Measurements from ENCODE around the gene USP36. TPM values are rescaled to one million over a fixed set of nuclear protein-coding genes. Genes with fewer than 3 reads are reported as not detected.
"Not testable (repeated sequence)": the region's sequence is repeated elsewhere in the genome, so short reads cannot be mapped to it uniquely, and the experiment has no call there.

Gene USP36
- total RNA-seq, 1 experiment from 2014 or later: 37.5 TPM

- ATAC-seq (no peak), DNase-seq (peak; percentile 28)
- Histone ChIP-seq H3F3A (ENCODE audit: low read length, unreplicated experiment) (no peaks in the 10 kb centered on the region), H3K79me2 (ENCODE audit: low read length) (0 out of 2 replicates have a peak, but pooled peaks cover 10% of the 10 kb centered on the region), H3K4me2 (ENCODE audit: low read length) (no peak overlapping the region), H4K20me1 (ENCODE audit: low read length) (no peaks in the 10 kb centered on the region), H3K4me3 (ENCODE audit: low read length) (no peak overlapping the region), H2AFZ (ENCODE audit: low read length) (no peak overlapping the region), H3K36me3 (ENCODE audit: low read depth, low read length) (no peaks in the 10 kb centered on the region), H3K9me3 (ENCODE audit: low read length) (no peaks in the 10 kb centered on the region), H3K27ac (ENCODE audit: low read length) (no peak overlapping the region), H3K9me2 (replicated peaks; ENCODE audit: low read length) (no peaks in the 10 kb centered on the region), H3K9ac (ENCODE audit: low read length) (no peak overlapping the region), H3K27me3 (ENCODE audit: low read length) (no peaks in the 10 kb centered on the region), H3K4me1 (ENCODE audit: insufficient read depth, low read length) (peaks cover 4% of the 10 kb centered on the region)
- ChIA-PET CTCF (no interaction called here), POLR2A (ENCODE audit: unreplicated experiment) (no interaction called here)
- TF ChIP-seq, protein P1, sequence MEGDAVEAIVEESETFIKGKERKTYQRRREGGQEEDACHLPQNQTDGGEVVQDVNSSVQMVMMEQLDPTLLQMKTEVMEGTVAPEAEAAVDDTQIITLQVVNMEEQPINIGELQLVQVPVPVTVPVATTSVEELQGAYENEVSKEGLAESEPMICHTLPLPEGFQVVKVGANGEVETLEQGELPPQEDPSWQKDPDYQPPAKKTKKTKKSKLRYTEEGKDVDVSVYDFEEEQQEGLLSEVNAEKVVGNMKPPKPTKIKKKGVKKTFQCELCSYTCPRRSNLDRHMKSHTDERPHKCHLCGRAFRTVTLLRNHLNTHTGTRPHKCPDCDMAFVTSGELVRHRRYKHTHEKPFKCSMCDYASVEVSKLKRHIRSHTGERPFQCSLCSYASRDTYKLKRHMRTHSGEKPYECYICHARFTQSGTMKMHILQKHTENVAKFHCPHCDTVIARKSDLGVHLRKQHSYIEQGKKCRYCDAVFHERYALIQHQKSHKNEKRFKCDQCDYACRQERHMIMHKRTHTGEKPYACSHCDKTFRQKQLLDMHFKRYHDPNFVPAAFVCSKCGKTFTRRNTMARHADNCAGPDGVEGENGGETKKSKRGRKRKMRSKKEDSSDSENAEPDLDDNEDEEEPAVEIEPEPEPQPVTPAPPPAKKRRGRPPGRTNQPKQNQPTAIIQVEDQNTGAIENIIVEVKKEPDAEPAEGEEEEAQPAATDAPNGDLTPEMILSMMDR (conservative IDR thresholded peaks at IDR 0.05; ENCODE audit: low read depth, low read length): no peak
- no peak for TF ChIP-seq EZH2 (IDR thresholded peaks at IDR 0.05; ENCODE audit: low read length, unreplicated experiment)
- TF ChIP-seq EZH2phosphoT487 (IDR thresholded peaks at IDR 0.05; ENCODE audit: borderline replicate concordance, low read length): no peak
- intact Hi-C loops (cut with micrococcal nuclease): no loop called here
- no TSS peak for BruUV-seq (replicated peaks)
Observed at GRCh38 chr17:78753316-78754250, 87.0 kb downstream of the USP36 start.

- ATAC-seq: no peak
- peaks cover 11% of the 10 kb centered on the region for H3K4me1 ChIP-seq (ENCODE audit: insufficient read depth, low read length)
- POLR2A ChIA-PET (ENCODE audit: unreplicated experiment): no interaction called here
- H3K4me2 ChIP-seq (ENCODE audit: low read length): no peak overlapping the region
- 0 out of 2 replicates have a peak, but pooled peaks cover 13% of the 10 kb centered on the region for H3K79me2 ChIP-seq (ENCODE audit: low read length)
- H3K4me3 ChIP-seq (ENCODE audit: low read length): no peak overlapping the region
- TF ChIP-seq EZH2 (IDR thresholded peaks at IDR 0.05; ENCODE audit: low read length, unreplicated experiment) (no peak), EZH2phosphoT487 (IDR thresholded peaks at IDR 0.05; ENCODE audit: borderline replicate concordance, low read length) (no peak)
- TF ChIP-seq, protein P1 (conservative IDR thresholded peaks at IDR 0.05; ENCODE audit: low read depth, low read length): no peak
- H2AFZ ChIP-seq (ENCODE audit: low read length): no peak overlapping the region
- no peaks in the 10 kb centered on the region for H4K20me1 ChIP-seq (ENCODE audit: low read length)
- H3K9me3 ChIP-seq (ENCODE audit: low read length): no peaks in the 10 kb centered on the region
- H3K27me3 ChIP-seq (ENCODE audit: low read length): no peaks in the 10 kb centered on the region
- CTCF ChIA-PET: no interaction called here
- no peaks in the 10 kb centered on the region for H3K9me2 ChIP-seq (replicated peaks; ENCODE audit: low read length)
- BruUV-seq (replicated peaks): no TSS peak
- intact Hi-C loops (cut with micrococcal nuclease): no loop called here
- H3K36me3 ChIP-seq (ENCODE audit: low read depth, low read length): no peaks in the 10 kb centered on the region
- no peak overlapping the region for H3K27ac ChIP-seq (ENCODE audit: low read length)
- H3K9ac ChIP-seq (ENCODE audit: low read length): no peak overlapping the region
- no peak for DNase-seq
- no peaks in the 10 kb centered on the region for H3F3A ChIP-seq (ENCODE audit: low read length, unreplicated experiment)
Observed at GRCh38 chr17:78751447-78752161, 89.0 kb downstream of the USP36 start.

DNA sequence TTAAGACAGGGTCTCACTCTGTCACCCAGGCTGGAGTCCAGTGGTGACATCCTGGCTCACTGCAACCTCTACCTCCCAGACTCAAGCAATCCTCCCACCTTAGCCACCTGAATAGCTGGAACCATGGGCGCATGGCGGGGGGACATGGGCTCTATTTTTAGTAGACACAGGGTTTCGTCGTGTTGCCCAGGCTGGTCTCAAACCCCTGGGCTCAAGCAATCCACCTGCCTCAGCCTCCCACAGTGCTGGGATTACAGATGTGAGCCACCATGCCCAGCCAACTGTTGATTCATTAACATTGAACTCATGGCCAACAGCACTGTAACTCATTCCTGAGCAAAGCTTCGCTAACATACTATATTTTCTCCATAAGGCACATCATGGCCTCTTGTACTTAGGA lies 89.6 kb downstream of the USP36 start:
- H3K79me2 ChIP-seq (ENCODE audit: low read length); H3K9me2 ChIP-seq (replicated peaks; ENCODE audit: low read length); H3K4me3 ChIP-seq (ENCODE audit: low read length); BruUV-seq (replicated peaks); H3F3A ChIP-seq (ENCODE audit: low read length, unreplicated experiment); ATAC-seq; CTCF ChIA-PET; DNase-seq; H3K36me3 ChIP-seq (ENCODE audit: low read depth, low read length); intact Hi-C loops (cut with micrococcal nuclease); POLR2A ChIA-PET (ENCODE audit: unreplicated experiment); H3K9me3 ChIP-seq (ENCODE audit: low read length); H3K4me2 ChIP-seq (ENCODE audit: low read length); H2AFZ ChIP-seq (ENCODE audit: low read length); H3K27ac ChIP-seq (ENCODE audit: low read length); H3K9ac ChIP-seq (ENCODE audit: low read length); H3K27me3 ChIP-seq (ENCODE audit: low read length); H4K20me1 ChIP-seq (ENCODE audit: low read length): not testable (repeated sequence)
- H3K4me1 ChIP-seq (ENCODE audit: insufficient read depth, low read length): peaks cover 11% of the 10 kb centered on the region
